Dermis blood vessel endothelial cell (primary cell): ENCODE results near the gene ARFGEF2. TPM values are rescaled to one million over a fixed set of nuclear protein-coding genes. Genes with fewer than 3 reads are reported as not detected.
"Not testable (repeated sequence)": the region's sequence is repeated elsewhere in the genome, so short reads cannot be mapped to it uniquely, and the experiment has no call there.

Experiments
- DNase-seq: peaks from one replicate; pipeline ENCODE4 v3.0.0; 2010
- total RNA-seq: library from RNA; depleted of rRNA; stranded (reverse); fragments of >200 nt; gene quantifications from 2 replicates; pipeline ENCODE4 v1.2.3, GENCODE V29; 2014

The ARFGEF2 gene
- total RNA-seq, 1 donor from 2014 or later: 67.7 TPM

DNA sequence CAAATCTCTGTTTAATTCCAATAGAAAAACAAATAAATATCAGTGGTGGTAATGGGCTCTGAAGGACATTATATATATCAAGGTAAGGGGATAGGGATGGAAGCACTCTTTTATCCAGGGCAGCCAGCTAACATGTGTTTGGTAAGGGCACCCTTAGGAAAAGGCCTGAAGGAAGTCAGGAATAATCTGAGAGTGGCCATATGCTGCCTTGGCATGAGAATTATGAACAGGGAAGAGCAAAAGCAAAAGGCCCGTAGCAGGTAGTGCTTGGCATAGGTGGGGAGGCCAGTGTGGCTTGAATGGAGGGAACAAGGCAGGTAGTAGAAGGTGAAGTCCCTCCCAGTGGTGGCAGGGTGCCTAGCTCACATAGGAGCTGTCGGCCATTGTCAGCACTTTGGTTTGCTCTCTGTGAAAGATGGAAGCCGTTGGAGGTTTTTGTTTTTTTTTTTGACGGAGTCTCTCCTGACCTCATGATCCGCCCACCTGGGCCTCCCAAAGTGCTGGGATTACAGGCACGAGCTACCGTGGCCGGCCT, 85.0 kb downstream of the ARFGEF2 start:
- DNase-seq: no peak

- DNase-seq: no peak
Observed at GRCh38 chr20:49009899-49010631, 88.6 kb downstream of the ARFGEF2 start.

DNA sequence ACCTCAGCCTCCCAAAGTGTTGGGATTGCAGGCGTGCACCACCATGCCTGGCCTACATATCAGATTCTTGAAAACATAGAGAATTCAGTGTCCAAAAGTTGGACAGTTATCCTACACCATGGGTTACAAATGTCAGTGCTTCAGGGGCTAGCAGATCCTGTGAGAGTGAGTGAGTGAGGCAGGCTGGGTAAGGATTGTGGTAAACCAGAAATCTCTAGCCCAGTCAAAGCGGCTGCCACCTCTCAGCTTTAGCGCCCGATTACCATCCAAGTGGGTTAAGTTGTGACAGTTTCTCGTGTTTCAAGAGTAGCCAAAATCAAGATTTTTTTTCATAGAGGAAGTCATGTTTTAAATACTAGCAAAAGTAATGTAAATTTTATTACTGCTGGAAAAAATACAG, 102.7 kb downstream of the ARFGEF2 start:
- DNase-seq: no peak

- DNase-seq: not testable (repeated sequence)
Observed at GRCh38 chr20:49028177-49028576, 106.7 kb downstream of the ARFGEF2 start.

DNA sequence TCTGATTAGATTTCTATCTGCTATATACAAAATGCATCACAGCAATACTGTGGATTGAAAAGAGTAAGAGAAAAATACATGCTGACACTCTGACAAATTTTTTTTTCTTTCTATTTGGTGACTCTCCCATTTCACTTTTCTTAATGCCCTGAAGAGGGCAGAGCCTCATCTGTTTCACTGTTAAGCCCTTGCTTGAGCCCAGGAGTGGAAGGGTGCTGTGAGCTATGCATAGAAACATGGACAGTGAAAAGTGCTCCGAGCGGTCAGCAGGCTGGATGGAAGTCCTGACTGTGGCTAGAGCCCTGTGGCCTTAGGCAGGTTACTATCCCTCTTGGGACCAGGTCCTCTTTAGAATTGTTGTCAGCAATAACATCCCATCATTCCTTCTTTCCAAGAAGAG, 107.2 kb downstream of the ARFGEF2 start:
- peak; percentile 37 for DNase-seq

- DNase-seq: no peak
Observed at GRCh38 chr20:49029203-49029602, 107.7 kb downstream of the ARFGEF2 start.

- no peak for DNase-seq
Observed at GRCh38 chr20:49030954-49031619, 109.6 kb downstream of the ARFGEF2 start.

GRCh38 chr20:49032455-49032854, 110.9 kb downstream of the ARFGEF2 start:
- DNase-seq: no peak

- no peak for DNase-seq
Observed at GRCh38 chr20:49034070-49034732, 112.7 kb downstream of the ARFGEF2 start.

DNA sequence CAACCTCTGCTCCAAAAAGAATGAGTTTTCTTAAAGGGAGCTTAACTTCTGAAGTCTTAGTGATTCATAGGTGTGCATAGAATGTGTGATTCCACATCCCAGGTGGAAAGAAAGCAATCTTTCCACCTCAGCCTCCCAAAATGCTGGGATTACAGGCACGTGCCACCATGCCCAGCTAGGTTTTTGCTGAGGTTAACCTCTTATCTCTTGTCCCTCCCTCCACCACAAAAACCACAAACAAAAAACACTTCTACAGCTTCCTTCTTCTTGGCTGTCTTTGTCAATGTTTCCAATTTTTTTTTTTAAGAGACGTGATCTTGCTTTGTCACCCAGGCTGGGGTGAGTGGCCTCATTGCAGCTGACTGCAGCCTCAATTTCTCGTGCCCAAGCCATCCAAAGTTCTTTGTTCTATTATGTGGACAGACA, 116.5 kb downstream of the ARFGEF2 start:
- DNase-seq: no peak

GRCh38 chr20:49039854-49040253, 118.3 kb downstream of the ARFGEF2 start:
- DNase-seq: no peak

- DNase-seq: no peak
Observed at GRCh38 chr20:49043000-49043399, 121.5 kb downstream of the ARFGEF2 start.

DNA sequence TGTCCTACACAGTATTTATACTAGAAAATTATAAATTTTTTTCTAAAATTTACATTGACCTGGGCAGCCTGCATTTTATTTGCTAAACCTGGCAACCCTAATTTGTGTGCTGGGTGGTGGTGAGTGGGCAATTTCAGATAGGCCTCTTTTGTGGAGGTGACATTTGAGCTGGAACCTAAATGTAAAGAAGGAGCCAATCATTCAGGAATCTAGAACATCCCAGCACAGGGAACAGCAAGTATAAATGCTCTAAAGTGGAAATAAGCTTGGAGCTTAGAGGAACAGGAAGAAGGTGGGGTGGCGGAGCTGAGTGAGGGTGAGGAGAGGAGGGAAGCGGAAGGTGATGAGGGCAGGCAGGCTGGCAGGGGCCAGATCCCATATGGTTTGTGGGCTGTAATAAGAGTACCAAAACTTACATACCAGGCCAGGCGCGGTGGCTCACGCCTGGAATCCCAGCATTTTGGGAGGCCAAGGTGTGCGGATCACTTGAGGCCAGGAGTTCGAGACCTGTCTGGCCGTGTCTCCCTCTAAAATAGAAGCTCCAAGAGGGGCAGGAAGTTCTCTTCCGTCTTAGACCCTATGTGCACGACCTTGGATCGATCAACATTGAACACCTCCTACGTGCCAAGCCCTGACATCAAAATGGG, 124.1 kb downstream of the ARFGEF2 start:
- DNase-seq: peak; percentile 58

- peak; percentile 97 for DNase-seq
Observed at GRCh38 chr20:49046087-49046900, 124.8 kb downstream of the ARFGEF2 start, which contains the start of gene CSE1L. CSE1L (plus strand) TSS chr20:49046312; CDS start chr20:49058464, 12,152 bp downstream.

DNA sequence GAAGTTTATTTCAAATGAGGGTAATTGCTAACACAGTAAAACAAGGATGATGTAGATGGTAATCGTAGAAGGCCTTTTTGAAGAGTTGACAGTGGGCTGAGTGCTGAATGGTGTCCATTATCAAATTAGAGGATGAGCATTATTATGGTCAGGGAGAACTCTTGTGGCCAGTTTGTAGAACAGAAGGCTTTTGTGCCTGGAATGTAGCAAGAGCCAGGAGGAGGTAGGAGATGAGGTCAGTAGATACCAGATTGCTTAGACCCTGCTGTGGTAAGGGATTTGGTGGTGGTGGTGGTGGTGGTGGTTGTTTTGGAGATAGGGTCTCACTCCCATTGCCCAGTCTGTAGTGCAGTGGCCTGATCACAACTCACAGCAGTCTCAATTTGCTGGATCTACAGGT, 130.8 kb downstream of the ARFGEF2 start:
- no peak for DNase-seq

DNA sequence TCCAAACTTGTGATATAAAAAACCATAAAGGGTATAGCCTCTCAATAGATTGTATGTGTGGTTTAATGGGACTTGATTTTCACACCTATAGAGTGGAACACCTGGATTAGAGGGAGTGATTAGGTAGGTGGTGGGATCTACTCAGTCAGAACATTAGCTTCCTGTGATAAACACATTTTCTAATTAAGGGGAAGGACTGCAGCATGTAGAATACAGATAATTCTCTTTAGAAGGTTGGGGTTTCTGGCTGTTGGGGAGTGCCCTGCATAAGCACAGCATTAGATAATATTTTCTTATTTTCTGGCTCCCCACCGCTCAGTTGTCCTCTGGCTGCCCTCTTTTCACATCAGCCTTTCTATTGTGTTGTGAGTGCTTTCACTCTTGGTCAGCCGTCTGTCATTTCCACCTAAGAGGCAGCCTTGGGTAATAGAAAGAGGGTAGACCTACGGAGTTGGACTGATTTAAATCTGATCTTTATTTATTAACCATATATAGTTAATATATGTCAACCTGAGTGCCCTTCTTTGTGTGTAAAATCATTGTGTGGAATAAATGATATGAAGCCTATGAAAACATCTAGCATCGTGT, 132.6 kb downstream of the ARFGEF2 start:
- DNase-seq: peak; percentile 73

GRCh38 chr20:49063279-49063678, 141.8 kb downstream of the ARFGEF2 start:
- DNase-seq: no peak

DNA sequence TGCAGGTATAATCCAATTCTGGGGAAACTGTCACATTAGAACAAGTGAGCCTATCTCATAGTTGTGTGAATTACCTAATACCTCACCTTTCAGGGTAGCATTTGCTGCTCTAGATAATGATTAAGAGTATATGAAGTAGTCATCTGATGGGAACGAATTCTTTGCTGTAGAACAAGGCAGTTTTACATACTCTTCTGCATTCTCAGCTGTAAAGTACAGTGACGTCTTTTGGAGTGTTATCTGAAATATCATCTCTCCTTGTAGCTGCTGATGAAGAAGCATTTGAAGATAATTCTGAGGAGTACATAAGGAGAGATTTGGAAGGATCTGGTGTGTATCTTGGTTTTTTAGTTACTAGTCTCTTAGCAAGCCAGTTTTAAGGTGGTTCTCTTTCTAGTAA, 153.0 kb downstream of the ARFGEF2 start:
- no peak for DNase-seq

DNA sequence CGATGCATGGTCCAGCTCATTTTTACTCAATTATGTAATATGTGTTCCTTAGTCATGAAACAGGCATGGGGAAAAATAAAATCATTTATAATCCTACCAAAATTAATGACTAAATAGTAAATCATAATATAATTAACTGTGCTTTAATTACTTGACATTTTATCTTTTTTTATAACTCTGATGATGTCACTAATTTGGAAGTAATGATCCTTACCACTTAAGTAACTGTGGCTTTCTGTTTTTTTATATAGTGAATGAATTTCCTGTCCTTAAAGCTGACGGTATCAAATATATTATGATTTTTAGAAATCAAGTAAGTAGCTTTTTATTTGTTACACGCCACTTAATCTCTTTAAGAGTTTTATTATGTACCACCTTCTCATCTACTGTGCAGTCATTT, 156.8 kb downstream of the ARFGEF2 start:
- DNase-seq: no peak

DNA sequence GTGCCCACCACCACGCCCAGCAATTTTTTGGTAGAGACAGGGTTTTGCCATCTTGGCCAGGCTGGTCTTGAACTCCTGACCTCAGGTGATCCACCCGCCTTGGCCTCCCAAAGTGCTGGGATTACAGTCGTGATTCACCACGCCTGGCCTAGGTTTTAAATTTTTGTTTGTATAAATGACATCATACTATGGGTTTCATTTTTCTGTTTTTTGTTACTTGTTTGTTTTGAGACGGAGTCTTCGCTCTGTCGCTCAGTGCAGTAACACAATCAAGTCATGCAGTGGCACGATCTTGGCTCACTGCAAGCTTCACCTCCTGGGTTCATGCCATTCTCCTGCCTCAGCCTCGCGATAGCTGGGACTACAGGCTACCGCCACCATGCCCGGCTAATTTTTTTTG, 160.8 kb downstream of the ARFGEF2 start:
- not testable (repeated sequence) for DNase-seq
